Naive thymus-derived CD4-positive, alpha-beta T cell (primary cell): ENCODE measurements around the gene KCNIP4. TPM values are rescaled to one million over a fixed set of nuclear protein-coding genes. Genes with fewer than 3 reads are reported as not detected.

Experiments
- ATAC-seq: fragments of 150-1000 bp; cut with Tn5 transposase; 2 replicates; pipeline ENCODE4 v1.10.0; 2021; ENCODE audit warnings: mild to moderate bottlenecking, moderate library complexity
- CTCF ChIA-PET: fragments of 350-600 bp; sonication (Branson Sonifier 250); formaldehyde crosslinking; loops from one replicate; lab custom pipeline; 2021; ENCODE audit warnings: antibody characterized with exemption; lab: Charles Lee
- POLR2A ChIA-PET: fragments of 350-600 bp; sonication (Branson Sonifier 250); formaldehyde crosslinking; loops from one replicate; lab custom pipeline; 2021; ENCODE audit warnings: antibody characterized with exemption, inconsistent platforms; lab: Charles Lee
- DNase-seq, 9 donors: peaks; one replicate each; pipeline versions ENCODE4 v3.0.0 to v3.0.0-alpha.2; 2020 to 2022; ENCODE audit warnings: mixed read lengths in 1 of 9
- H3K27ac ChIP-seq: one replicate; pipeline ENCODE4 v1.7.0; 2013; ENCODE audit warnings: mild to moderate bottlenecking, low read depth, low read length, moderate library complexity
- H3K27me3 ChIP-seq, 2 donors: one replicate each; pipeline ENCODE4 v1.7.0; 2013; ENCODE audit warnings: low read length in 2 of 2, mild to moderate bottlenecking in 2 of 2, moderate library complexity in 2 of 2; ENCODE audit not compliant: control insufficient read depth in 2 of 2, insufficient read depth in 2 of 2
- H3K36me3 ChIP-seq, 3 experiments: 1 replicate in 2 of 3; 2 replicates in 1 of 3; pipeline ENCODE4 v1.7.0; 2013; ENCODE audit warnings: low read length in 3 of 3, mild to moderate bottlenecking in 3 of 3, moderate library complexity in 1 of 3; ENCODE audit not compliant: insufficient read depth in 3 of 3, control insufficient read depth in 2 of 3
- H3K4me1 ChIP-seq, 2 donors: one replicate each; pipeline ENCODE4 v1.7.0; 2013; ENCODE audit warnings: low read length in 2 of 2, mild to moderate bottlenecking in 2 of 2, moderate library complexity in 1 of 2; ENCODE audit not compliant: control insufficient read depth in 2 of 2, insufficient read depth in 2 of 2
- H3K4me3 ChIP-seq: 2 replicates; pipeline ENCODE4 v1.7.0; 2013; ENCODE audit warnings: mild to moderate bottlenecking, low read length
- H3K9me3 ChIP-seq, 3 experiments: 1 replicate in 2 of 3; 2 replicates in 1 of 3; pipeline ENCODE4 v1.7.0; 2013; ENCODE audit warnings: low read length in 3 of 3; ENCODE audit not compliant: control insufficient read depth in 2 of 3
- H3K27ac Mint-ChIP-seq, 9 donors: one replicate each; pipeline ENCODE4 v1.8.0; 2020 to 2022; ENCODE audit warnings: mixed read lengths in 9 of 9, mild to moderate bottlenecking in 8 of 9, moderate library complexity in 5 of 9, inconsistent platforms in 2 of 9
- H3K27me3 Mint-ChIP-seq, 5 donors: one replicate each; pipeline ENCODE4 v1.8.0; 2021 to 2022; ENCODE audit warnings: mixed read lengths in 5 of 5, mild to moderate bottlenecking in 1 of 5
- H3K36me3 Mint-ChIP-seq, 5 donors: one replicate each; pipeline ENCODE4 v1.8.0; 2020 to 2022; ENCODE audit warnings: mixed read lengths in 5 of 5, mild to moderate bottlenecking in 3 of 5, inconsistent platforms in 1 of 5
- H3K4me1 Mint-ChIP-seq, 7 donors: one replicate each; pipeline ENCODE4 v1.8.0; 2020 to 2022; ENCODE audit warnings: mixed read lengths in 7 of 7, mild to moderate bottlenecking in 3 of 7, inconsistent platforms in 1 of 7
- H3K4me3 Mint-ChIP-seq, 10 donors: one replicate each; pipeline ENCODE4 v1.8.0; 2020 to 2022; ENCODE audit warnings: mild to moderate bottlenecking in 10 of 10, mixed read lengths in 10 of 10, moderate library complexity in 6 of 10, inconsistent platforms in 2 of 10
- H3K9me3 Mint-ChIP-seq, 11 donors: one replicate each; pipeline ENCODE4 v1.8.0; 2020 to 2022; ENCODE audit warnings: mixed read lengths in 11 of 11, mild to moderate bottlenecking in 4 of 11, inconsistent platforms in 1 of 11, moderate library complexity in 1 of 11
- intact Hi-C, 2 donors: fragments of 100-400 bp; cut with micrococcal nuclease; formaldehyde crosslinking; loops; one replicate each; pipeline ENCODE4 v1.15.1; 2023
- polyA plus RNA-seq, 2 donors: library from polyadenylated mRNA; unstranded; fragments of 300-500 nt; fragmentation: Illumina TruSeq; gene quantifications; one replicate each; pipeline ENCODE4 v1.2.3, GENCODE V29; 2021
- total RNA-seq, 6 experiments: library from RNA in 5 of 6; stranded (reverse) in 5 of 6; gene quantifications; 1 replicate in 5 of 6; 2 replicates in 1 of 6; pipeline ENCODE4 v1.2.3 and lab custom pipeline; 2021 to 2026

Gene KCNIP4
- total and polyA plus RNA-seq, 7 experiments from 2014 or later: 0.29 TPM; not detected in 6

DNA sequence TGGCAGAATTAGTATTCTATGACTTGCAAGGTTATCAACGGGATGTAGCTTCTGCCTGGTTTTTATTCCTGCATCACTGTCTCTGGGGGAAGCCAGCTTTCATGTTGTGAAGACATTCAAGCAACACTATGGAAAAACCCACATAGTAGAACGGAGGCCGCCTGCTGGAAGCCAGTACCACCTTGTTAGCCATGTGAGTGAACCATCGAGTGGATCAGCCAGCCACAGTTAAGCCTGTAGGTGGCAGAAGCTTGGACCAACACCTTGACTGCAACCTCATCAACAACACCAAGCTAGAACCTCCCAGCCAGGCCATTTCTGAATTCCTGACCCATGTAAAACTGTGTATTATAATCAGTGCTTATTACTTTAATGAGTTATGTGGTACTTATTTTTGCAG lies 538.2 kb downstream of the KCNIP4 start:
- Histone ChIP-seq H3K4me1 (no peaks in the 10 kb centered on the region), H3K27ac (no peak overlapping the region), H3K9me3 (no peaks in the 10 kb centered on the region), H3K36me3 (no peaks in the 10 kb centered on the region), H3K4me3 (no peak overlapping the region), H3K27me3 (no peaks in the 10 kb centered on the region)
- ATAC-seq (no peak), DNase-seq (no peak)
- Mint-ChIP-seq H3K9me3 (peaks cover 0 to 18% (median 3%) of the 10 kb centered on the region in 11 donors), H3K4me3 (no peak overlapping the region), H3K36me3 (no peaks in the 10 kb centered on the region), H3K27ac (no peak overlapping the region), H3K27me3 (peaks cover 0 to 4% (median 0%) of the 10 kb centered on the region in 5 donors), H3K4me1 (no peaks in the 10 kb centered on the region)
- intact Hi-C loops: no loop called here
- CTCF ChIA-PET: no interaction called here
- POLR2A ChIA-PET: no interaction called here

GRCh38 chr4:21387683-21388082 lies 560.9 kb downstream of the KCNIP4 start:
- no peaks in the 10 kb centered on the region for H3K4me1 ChIP-seq
- H3K27me3 ChIP-seq: no peaks in the 10 kb centered on the region
- H3K36me3 Mint-ChIP-seq: peaks cover 0 to 6% (median 0%) of the 10 kb centered on the region in 5 donors
- H3K36me3 ChIP-seq: no peaks in the 10 kb centered on the region
- no peak overlapping the region for H3K4me3 Mint-ChIP-seq
- no peak overlapping the region for H3K27ac ChIP-seq
- intact Hi-C loops: no loop called here
- H3K27me3 Mint-ChIP-seq: no peaks in the 10 kb centered on the region
- POLR2A ChIA-PET: no interaction called here
- H3K4me1 Mint-ChIP-seq: no peaks in the 10 kb centered on the region
- ATAC-seq (no peak), DNase-seq (no peak)
- H3K27ac Mint-ChIP-seq: no peak overlapping the region
- H3K9me3 ChIP-seq: no peaks in the 10 kb centered on the region
- peaks cover 0 to 27% (median 7%) of the 10 kb centered on the region in 11 donors for H3K9me3 Mint-ChIP-seq
- H3K4me3 ChIP-seq: no peak overlapping the region
- CTCF ChIA-PET: no interaction called here

GRCh38 chr4:21386166-21386780 lies 562.3 kb downstream of the KCNIP4 start:
- Mint-ChIP-seq H3K4me3 (no peak overlapping the region), H3K36me3 (no peaks in the 10 kb centered on the region), H3K27me3 (no peaks in the 10 kb centered on the region), H3K9me3 (peaks cover 0 to 21% (median 6%) of the 10 kb centered on the region in 11 donors), H3K4me1 (no peaks in the 10 kb centered on the region), H3K27ac (no peak overlapping the region)
- no peaks in the 10 kb centered on the region for H3K27me3 ChIP-seq
- intact Hi-C loops: no loop called here
- ChIA-PET POLR2A (no interaction called here), CTCF (no interaction called here)
- ATAC-seq (no peak), DNase-seq (no peak)
- H3K9me3 ChIP-seq: no peaks in the 10 kb centered on the region
- no peak overlapping the region for H3K27ac ChIP-seq
- no peaks in the 10 kb centered on the region for H3K4me1 ChIP-seq
- H3K36me3 ChIP-seq: no peaks in the 10 kb centered on the region
- H3K4me3 ChIP-seq: no peak overlapping the region

GRCh38 chr4:21385706-21386105 lies 562.9 kb downstream of the KCNIP4 start:
- ChIA-PET POLR2A (no interaction called here), CTCF (no interaction called here)
- no peak for DNase-seq
- no peak overlapping the region for H3K4me3 Mint-ChIP-seq
- Histone ChIP-seq H3K27ac (no peak overlapping the region), H3K9me3 (no peaks in the 10 kb centered on the region), H3K27me3 (no peaks in the 10 kb centered on the region), H3K4me3 (no peak overlapping the region), H3K36me3 (no peaks in the 10 kb centered on the region), H3K4me1 (no peaks in the 10 kb centered on the region)
- intact Hi-C loops: no loop called here
- no peak for ATAC-seq
- H3K27ac Mint-ChIP-seq: no peak overlapping the region
- no peaks in the 10 kb centered on the region for H3K4me1 Mint-ChIP-seq
- no peaks in the 10 kb centered on the region for H3K36me3 Mint-ChIP-seq
- H3K9me3 Mint-ChIP-seq: peaks cover 0 to 19% (median 4%) of the 10 kb centered on the region in 11 donors
- H3K27me3 Mint-ChIP-seq: no peaks in the 10 kb centered on the region

GRCh38 chr4:21384609-21385008 lies 564.0 kb downstream of the KCNIP4 start:
- DNase-seq (no peak), ATAC-seq (no peak)
- H3K4me1 ChIP-seq: no peaks in the 10 kb centered on the region
- no peaks in the 10 kb centered on the region for H3K9me3 ChIP-seq
- ChIA-PET CTCF (no interaction called here), POLR2A (no interaction called here)
- no peaks in the 10 kb centered on the region for H3K27me3 ChIP-seq
- intact Hi-C loops: no loop called here
- Mint-ChIP-seq H3K27ac (no peak overlapping the region), H3K27me3 (no peaks in the 10 kb centered on the region), H3K36me3 (no peaks in the 10 kb centered on the region), H3K4me3 (no peak overlapping the region), H3K9me3 (peaks cover 0 to 19% (median 4%) of the 10 kb centered on the region in 11 donors), H3K4me1 (no peaks in the 10 kb centered on the region)
- H3K4me3 ChIP-seq: no peak overlapping the region
- H3K27ac ChIP-seq: no peak overlapping the region
- H3K36me3 ChIP-seq: no peaks in the 10 kb centered on the region

GRCh38 chr4:21380861-21381260 lies 567.7 kb downstream of the KCNIP4 start:
- Histone ChIP-seq H3K27me3 (no peaks in the 10 kb centered on the region), H3K4me3 (no peak overlapping the region), H3K36me3 (no peaks in the 10 kb centered on the region), H3K4me1 (no peaks in the 10 kb centered on the region), H3K9me3 (no peaks in the 10 kb centered on the region), H3K27ac (no peak overlapping the region)
- no peak overlapping the region for H3K27ac Mint-ChIP-seq
- peaks cover 0 to 34% (median 7%) of the 10 kb centered on the region in 11 donors for H3K9me3 Mint-ChIP-seq
- H3K36me3 Mint-ChIP-seq: no peaks in the 10 kb centered on the region
- H3K4me3 Mint-ChIP-seq: no peak overlapping the region
- no peak for DNase-seq
- H3K27me3 Mint-ChIP-seq: peaks cover 0 to 4% (median 0%) of the 10 kb centered on the region in 5 donors
- no peak for ATAC-seq
- H3K4me1 Mint-ChIP-seq: no peaks in the 10 kb centered on the region
- CTCF ChIA-PET: no interaction called here
- intact Hi-C loops: no loop called here
- POLR2A ChIA-PET: no interaction called here

- peaks cover 0 to 4% (median 0%) of the 10 kb centered on the region in 5 donors for H3K27me3 Mint-ChIP-seq
- no peak overlapping the region for H3K27ac Mint-ChIP-seq
- no peaks in the 10 kb centered on the region for H3K4me1 Mint-ChIP-seq
- intact Hi-C loops: no loop called here
- CTCF ChIA-PET: no interaction called here
- Histone ChIP-seq H3K27me3 (no peaks in the 10 kb centered on the region), H3K36me3 (no peaks in the 10 kb centered on the region), H3K27ac (no peak overlapping the region), H3K4me3 (no peak overlapping the region), H3K4me1 (no peaks in the 10 kb centered on the region), H3K9me3 (no peaks in the 10 kb centered on the region)
- POLR2A ChIA-PET: no interaction called here
- no peak overlapping the region for H3K4me3 Mint-ChIP-seq
- ATAC-seq (no peak), DNase-seq (no peak)
- H3K36me3 Mint-ChIP-seq: no peaks in the 10 kb centered on the region
- peaks cover 2 to 22% (median 8%) of the 10 kb centered on the region in 11 donors for H3K9me3 Mint-ChIP-seq
Measured at GRCh38 chr4:21377046-21377445, 571.5 kb downstream of the KCNIP4 start.
